HG03342 (cell line): ENCODE data around the gene CDC6.

Experiments
- ATAC-seq: cut with Tn5 transposase; IDR thresholded peaks from one replicate; pipeline ENCODE4 v1.9.1; 2021; ENCODE audit warnings: mild to moderate bottlenecking, moderate library complexity; ENCODE audit not compliant: unreplicated experiment

The CDC6 gene, protein sequence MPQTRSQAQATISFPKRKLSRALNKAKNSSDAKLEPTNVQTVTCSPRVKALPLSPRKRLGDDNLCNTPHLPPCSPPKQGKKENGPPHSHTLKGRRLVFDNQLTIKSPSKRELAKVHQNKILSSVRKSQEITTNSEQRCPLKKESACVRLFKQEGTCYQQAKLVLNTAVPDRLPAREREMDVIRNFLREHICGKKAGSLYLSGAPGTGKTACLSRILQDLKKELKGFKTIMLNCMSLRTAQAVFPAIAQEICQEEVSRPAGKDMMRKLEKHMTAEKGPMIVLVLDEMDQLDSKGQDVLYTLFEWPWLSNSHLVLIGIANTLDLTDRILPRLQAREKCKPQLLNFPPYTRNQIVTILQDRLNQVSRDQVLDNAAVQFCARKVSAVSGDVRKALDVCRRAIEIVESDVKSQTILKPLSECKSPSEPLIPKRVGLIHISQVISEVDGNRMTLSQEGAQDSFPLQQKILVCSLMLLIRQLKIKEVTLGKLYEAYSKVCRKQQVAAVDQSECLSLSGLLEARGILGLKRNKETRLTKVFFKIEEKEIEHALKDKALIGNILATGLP

GRCh38 chr17:40287494-40288369, at the start of gene CDC6:
CDC6 (plus strand) TSS chr17:40287879; CDS start chr17:40289421, 1,542 bp downstream.
- ATAC-seq: peak; percentile 93

DNA sequence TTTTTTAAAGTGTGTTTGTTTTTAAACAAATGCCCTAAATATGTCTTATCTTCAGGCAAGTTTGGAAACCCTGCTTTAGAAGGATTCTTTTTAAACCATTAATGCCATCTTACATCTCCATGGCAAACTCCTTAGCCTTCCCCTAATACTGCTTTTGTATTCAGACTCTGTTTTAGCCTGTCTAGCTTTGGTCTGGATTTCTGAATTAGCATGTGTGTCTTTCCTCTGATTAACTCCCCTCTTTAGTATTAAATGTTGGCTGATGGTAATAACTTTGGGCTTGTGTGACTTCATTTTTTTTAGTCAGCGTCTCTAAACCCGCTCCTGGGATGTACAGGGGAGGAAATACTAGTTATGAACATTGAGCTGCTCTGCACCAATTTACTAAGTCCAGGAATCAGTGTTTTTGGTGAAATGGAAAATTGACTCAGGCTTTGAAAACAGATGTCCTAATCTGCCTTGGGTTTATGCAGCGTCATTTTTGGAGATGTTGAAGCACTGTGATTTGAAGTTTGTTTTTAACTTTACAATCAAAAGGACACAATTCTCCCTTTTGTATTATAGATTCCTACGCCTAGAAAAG, 46.3 kb upstream of the CDC6 start:
- ATAC-seq: no peak

DNA sequence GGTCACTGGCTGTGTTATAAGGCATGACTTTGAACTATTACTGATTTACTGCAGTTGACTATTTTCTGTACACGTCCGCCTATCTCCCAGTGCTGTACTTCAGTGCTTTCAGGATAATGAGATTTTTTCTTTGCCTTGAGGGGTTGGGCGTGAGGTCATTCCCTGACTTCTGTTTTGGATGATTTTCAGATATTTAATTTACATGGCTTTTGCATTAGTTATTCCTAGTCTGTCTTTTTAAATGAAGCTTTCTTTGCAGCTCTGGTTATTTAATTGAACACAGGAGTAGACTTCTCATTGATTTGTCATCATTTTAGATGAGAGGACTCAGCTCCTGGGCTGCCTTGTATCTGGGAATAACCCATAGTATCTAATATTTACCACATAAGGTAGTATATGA, 44.9 kb upstream of the CDC6 start:
- ATAC-seq: no peak

DNA sequence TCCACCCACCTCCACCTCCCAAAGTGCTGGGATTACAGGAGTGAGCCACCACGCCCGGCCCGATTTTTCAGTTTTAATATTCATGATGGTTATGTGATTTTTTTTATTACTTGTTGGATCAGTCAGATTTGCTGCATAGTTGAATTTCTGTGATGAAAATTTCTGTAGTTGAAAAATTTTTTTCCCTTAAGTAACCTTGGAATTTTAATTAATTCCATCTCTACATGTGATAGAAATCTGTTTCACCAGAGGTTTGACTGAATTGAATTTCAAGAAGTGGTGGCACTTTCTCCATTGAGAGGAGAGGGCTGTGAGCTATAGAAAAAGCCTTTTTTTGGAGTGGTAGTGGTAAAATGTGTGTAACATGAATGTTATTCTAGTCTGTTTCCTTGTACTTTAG, 43.9 kb upstream of the CDC6 start:
- ATAC-seq: no peak

GRCh38 chr17:40244255-40244654, 43.4 kb upstream of the CDC6 start:
- ATAC-seq: no peak

DNA sequence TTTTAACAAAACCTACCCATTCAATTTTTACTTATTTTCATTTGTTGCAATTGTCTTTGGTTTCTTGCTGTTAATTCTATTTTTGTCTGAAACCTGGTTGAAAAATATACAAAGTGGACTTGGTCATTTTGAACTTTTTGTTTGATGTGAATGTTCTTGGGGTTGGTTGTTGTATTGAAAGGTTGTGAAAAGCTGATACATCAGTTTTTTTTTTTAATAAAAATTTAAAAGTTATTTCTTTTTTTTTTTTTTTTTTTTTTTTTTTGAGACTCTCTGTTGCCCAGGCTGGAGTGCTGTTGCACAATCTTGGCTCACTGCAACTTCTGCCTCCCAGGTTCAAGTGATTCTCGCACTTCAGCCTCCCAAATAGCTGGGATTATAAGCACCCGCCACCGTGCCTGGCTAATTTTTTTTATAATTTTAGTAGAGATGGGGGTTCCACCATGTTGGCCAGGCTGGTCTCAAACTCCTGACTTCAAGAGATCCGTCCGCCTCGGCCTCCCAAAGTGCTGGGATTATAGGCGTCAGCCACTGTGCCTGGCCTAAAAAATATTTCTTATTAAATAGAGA, 39.7 kb upstream of the CDC6 start:
- no peak for ATAC-seq

DNA sequence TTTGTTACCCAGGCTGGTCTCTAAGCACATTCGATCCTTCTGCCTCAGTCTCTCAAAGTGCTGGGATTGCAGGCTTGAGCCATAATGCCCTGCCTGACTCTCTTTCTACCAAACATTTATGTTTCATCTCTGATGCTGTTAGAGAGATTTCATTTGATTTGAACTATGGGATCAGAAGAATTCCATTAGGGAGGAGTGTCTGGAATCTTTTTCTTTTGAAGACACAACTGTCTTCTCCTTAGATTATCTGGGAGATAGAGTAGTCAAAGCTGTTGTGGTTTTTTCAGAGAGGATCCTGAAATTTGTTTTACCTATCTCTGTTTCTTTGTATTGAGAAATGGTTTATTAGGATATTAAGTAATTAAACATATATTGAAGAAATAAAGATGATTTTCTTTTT, 39.2 kb upstream of the CDC6 start:
- no peak for ATAC-seq

DNA sequence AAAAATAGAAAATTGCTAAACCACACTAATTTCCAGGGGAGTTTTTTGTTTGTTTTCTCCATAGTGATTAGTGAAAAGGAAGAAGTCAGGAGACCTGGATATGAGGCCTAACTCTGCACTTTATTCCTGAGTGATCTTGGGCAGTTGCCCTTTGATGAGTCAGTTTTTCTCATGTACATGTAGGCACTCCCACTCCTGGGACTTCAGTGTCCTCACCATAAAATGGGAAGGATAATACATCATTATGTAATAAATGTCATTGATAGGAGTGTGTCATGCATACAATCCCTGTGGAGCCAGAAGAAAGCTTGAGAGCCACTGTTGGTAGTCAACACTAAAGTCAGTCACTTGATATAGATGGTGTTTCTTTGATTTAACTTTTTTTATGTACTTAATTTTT, 36.1 kb upstream of the CDC6 start:
- no peak for ATAC-seq

GRCh38 chr17:40253565-40253964, 34.1 kb upstream of the CDC6 start:
- ATAC-seq: no peak

- no peak for ATAC-seq
Observed at GRCh38 chr17:40259505-40259904, 28.2 kb upstream of the CDC6 start.

- ATAC-seq: no peak
Observed at GRCh38 chr17:40260528-40260927, 27.2 kb upstream of the CDC6 start.

DNA sequence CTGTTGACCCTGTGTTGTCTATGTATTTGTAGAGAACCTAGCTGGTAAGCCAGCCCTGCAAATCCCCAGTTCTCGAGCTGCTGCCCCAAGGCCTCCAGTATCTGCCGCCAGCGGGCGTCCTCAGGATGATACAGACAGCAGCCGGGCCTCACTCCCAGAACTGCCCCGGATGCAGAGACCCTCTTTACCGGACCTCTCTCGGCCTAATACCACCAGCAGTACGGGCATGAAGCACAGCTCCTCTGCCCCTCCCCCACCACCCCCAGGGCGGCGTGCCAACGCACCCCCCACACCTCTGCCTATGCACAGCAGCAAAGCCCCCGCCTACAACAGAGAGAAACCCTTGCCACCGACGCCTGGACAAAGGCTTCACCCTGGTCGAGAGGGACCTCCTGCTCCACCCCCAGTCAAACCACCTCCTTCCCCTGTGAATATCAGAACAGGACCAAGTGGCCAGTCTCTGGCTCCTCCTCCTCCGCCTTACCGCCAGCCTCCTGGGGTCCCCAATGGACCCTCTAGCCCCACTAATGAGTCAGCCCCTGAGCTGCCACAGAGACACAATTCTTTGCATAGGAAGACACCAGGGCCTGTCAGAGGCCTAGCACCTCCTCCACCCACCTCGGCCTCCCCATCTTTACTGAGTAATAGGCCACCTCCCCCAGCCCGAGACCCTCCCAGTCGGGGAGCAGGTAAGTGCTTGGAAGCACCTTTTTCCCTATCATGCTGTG, 23.1 kb upstream of the CDC6 start:
- ATAC-seq: no peak

DNA sequence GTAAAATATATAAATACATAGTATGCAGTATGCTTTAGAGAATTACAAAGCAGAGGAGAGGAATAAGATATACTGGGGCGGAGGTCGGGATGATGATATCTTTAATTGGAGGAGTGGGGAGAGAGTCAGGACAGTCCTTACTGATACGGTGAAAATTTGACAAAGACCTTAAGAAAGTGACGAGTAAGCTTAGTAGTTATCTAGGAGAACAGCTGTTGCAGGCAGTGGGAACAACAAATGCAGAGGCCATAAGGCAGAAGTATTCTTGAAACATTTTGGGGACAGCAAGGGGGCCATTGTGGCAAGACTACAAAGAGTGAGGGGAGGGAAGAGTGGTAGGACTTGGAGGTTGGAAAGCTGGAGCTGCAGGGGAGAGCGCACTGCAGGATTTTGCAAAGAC, 22.3 kb upstream of the CDC6 start:
- no peak for ATAC-seq

GRCh38 chr17:40266882-40267281, 20.8 kb upstream of the CDC6 start:
- ATAC-seq: no peak

DNA sequence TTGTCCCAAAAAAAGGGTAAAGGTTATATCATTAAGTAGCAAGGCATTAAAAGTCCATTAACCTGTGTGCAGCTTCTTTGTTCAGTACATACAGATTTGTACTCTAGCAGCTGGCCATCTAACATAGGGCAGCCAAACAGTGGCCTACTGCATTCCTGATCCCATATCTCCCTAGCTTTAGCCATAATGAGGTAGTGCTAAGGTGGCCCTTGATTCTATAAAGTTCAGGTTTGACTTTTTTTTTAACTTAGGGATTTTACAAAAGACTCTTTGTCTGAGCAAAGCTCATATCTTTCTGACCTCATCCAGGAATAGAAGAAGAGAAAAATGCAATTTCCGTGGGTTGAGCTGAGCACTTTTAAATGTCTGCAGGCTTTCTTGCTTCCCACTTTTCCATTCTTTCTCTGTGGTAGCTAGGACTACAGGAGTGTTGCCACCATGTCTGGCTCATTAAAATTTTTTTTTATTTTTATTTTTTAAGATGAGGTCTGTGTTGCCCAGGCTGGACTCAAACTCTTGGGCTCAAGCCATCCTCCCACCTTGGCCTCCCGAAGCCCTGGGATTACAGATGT, 19.5 kb upstream of the CDC6 start:
- no peak for ATAC-seq

GRCh38 chr17:40278414-40278813, 9.3 kb upstream of the CDC6 start:
- ATAC-seq: no peak

- ATAC-seq: no peak
Observed at GRCh38 chr17:40279402-40279801, 8.3 kb upstream of the CDC6 start.

GRCh38 chr17:40281663-40282062, 6.0 kb upstream of the CDC6 start:
- ATAC-seq: no peak

DNA sequence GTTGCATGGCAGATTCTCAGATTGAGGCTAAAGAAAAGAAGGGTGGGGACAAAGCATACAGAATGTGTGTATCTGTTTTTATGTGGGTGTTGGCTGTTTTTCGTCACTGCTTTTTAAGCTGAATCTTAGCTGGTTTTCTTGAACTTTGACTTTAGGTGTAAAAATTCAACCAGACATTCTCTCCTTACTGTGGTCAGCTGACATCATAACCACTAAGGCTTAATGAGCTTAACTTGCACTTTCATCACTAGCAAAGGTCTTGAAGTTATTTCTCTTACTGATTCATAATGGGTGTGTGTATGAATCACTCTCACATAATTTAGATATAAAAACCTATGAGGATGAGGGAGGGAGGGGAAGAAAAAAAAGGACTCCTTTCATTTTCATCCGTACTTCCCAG, 4.0 kb upstream of the CDC6 start:
- no peak for ATAC-seq

DNA sequence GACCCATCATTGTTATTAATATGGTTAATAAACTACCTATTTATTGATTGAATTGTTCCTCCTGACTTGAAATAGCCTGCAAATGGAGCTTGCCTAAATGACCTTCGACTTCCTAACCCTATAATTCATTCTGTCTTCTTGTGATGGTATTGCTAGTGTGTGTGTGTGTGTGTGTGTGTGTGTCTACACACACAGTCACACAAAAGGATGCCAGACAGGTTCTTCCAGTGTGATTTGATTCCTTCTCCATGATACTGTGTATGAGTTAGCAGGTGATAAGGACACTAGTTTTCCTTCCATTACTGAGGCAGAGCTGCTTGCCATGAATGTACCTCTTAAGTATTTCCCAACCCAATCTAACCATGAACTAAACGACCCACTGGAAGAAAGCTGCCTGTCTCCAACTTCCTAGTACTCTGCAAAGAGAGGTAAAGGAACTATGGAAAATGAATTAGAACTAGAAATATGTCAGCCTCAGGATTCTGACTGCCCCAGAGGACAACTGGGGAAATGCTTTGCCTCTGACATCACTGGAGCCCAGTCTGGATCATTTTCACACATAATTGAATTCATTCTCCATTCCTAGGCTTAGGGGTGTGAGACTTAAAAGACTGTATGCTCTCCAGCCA, 3.5 kb upstream of the CDC6 start:
- no peak for ATAC-seq
